Astrocyte of the cerebellum (primary cell): ENCODE results near the gene SIN3B.

Experiments
- DNase-seq: peaks from one replicate; pipeline ENCODE4 v3.0.0-alpha.2; 2011; ENCODE audit warnings: low read depth
- H3K4me3 ChIP-seq: 2 replicates; pipeline ENCODE4 v1.5.1; 2011; ENCODE audit warnings: mild to moderate bottlenecking, low read depth, low read length, moderate library complexity
- in situ Hi-C: cut with HindIII; loops from 2 replicates; pipeline ENCODE4 v1.10.0; 2017; ENCODE audit warnings: low sequenced_read_pairs
- TF ChIP-seq, protein P1 (sequence below): IDR thresholded peaks from 2 replicates; pipeline ENCODE4 v1.5.1; 2012; ENCODE audit warnings: low read length, low read depth, moderate library complexity, mild to moderate bottlenecking; ENCODE audit errors: missing control alignments

SIN3B gene, protein sequence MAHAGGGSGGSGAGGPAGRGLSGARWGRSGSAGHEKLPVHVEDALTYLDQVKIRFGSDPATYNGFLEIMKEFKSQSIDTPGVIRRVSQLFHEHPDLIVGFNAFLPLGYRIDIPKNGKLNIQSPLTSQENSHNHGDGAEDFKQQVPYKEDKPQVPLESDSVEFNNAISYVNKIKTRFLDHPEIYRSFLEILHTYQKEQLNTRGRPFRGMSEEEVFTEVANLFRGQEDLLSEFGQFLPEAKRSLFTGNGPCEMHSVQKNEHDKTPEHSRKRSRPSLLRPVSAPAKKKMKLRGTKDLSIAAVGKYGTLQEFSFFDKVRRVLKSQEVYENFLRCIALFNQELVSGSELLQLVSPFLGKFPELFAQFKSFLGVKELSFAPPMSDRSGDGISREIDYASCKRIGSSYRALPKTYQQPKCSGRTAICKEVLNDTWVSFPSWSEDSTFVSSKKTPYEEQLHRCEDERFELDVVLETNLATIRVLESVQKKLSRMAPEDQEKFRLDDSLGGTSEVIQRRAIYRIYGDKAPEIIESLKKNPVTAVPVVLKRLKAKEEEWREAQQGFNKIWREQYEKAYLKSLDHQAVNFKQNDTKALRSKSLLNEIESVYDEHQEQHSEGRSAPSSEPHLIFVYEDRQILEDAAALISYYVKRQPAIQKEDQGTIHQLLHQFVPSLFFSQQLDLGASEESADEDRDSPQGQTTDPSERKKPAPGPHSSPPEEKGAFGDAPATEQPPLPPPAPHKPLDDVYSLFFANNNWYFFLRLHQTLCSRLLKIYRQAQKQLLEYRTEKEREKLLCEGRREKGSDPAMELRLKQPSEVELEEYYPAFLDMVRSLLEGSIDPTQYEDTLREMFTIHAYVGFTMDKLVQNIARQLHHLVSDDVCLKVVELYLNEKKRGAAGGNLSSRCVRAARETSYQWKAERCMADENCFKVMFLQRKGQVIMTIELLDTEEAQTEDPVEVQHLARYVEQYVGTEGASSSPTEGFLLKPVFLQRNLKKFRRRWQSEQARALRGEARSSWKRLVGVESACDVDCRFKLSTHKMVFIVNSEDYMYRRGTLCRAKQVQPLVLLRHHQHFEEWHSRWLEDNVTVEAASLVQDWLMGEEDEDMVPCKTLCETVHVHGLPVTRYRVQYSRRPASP

DNA sequence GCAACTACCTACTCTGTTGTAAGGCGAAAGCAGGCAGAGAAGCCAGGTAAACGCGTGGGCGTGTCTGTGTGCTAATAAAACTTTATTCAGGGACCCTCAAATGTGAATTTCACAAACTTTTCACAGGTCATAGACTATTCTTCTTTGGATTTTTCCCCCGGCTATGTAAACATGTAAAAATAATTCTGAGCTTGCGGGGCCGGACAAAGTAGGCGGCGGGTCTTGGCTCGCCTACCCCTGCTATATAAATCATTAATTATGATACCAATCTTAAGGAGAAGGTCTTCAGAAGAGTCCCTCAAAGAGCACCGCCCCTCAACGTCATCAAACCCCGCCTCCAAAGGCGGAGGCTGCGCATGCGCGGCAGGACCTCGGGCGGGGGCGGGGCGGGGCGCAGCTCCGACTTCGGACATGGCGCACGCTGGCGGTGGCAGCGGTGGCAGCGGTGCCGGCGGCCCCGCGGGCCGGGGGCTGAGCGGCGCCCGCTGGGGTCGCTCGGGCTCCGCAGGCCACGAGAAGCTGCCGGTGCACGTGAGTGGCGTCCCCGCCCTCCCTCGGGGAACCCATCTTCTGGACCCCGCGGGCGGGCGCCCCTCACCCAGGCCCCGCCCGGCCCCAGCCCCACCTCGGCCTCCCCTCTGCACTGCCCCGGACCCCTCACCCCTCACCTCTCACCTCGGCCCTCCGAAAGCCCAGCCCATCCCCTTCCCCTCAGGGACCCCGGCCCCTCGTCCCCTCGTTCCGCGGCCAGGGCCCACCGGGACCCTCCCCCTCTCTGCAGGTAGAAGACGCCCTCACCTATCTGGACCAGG lies at the start of gene SIN3B:
TSS of gene SIN3B (plus strand) at position 389 of the 812 bp plus-strand sequence. CDS start at position 412, 23 bp downstream.
- DNase-seq, result peak; percentile 63
- in situ Hi-C loops, result loop anchor here (10.0 kb wide), 1 partner anchor 136 kb away; no protein-coding TSS in a partner anchor
- TF ChIP-seq, protein P1, sequence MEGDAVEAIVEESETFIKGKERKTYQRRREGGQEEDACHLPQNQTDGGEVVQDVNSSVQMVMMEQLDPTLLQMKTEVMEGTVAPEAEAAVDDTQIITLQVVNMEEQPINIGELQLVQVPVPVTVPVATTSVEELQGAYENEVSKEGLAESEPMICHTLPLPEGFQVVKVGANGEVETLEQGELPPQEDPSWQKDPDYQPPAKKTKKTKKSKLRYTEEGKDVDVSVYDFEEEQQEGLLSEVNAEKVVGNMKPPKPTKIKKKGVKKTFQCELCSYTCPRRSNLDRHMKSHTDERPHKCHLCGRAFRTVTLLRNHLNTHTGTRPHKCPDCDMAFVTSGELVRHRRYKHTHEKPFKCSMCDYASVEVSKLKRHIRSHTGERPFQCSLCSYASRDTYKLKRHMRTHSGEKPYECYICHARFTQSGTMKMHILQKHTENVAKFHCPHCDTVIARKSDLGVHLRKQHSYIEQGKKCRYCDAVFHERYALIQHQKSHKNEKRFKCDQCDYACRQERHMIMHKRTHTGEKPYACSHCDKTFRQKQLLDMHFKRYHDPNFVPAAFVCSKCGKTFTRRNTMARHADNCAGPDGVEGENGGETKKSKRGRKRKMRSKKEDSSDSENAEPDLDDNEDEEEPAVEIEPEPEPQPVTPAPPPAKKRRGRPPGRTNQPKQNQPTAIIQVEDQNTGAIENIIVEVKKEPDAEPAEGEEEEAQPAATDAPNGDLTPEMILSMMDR, result no peak

DNA sequence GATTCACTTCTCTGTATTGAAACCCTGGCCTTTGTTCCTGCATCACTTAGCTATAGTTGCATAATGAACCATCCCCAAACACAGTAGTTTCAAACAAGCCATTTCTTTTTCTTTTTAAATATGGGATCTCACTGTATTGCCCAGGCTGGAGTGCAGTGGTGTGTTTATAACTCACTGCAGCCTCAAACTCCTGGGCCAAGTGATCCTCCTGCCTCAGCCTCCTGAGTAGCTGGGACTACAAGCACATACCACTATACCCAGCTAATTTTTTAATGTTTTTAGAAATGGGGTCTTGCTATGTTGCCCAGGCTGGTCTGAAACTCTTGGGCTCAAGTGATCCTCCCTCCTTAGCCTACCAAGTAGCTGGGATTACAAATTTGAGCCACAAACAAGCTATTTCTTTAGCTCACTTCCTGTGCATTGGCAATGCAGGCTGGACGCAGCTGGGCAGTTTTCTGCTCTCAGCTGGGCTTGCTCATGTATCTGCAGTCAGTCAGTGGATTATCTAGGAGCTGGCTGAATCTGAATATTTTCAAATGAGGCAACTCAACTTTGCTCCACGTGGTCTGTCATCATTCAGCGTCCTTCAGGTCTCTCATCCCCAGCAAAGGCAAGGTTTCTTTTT lies 49.5 kb upstream of the SIN3B start:
- in situ Hi-C loops, result no loop called here

More for the DNA sequence above, at the start of gene SIN3B:
- H3K4me3 ChIP-seq, result peak within 1 kb of the TSS; percentile 95

DNA sequence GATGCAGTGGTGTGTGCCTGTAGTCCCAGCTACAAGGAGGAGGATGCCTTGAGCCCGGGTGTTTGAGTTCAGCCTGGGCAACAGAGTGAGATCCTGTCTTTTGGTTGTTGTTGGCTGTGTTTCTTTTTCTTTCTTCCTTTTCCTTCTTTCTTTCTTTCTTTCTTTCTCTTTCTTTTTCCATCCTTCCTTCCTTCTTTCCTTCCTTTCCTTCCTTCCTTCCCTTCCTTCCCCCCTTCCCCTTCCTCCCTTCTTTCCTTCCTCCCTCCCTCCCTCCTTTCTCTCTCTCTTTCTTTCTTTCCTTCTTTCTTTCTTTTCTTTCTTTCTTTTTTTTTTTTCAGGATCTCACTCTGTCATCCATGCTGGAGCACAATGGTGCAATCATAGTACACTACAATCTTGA lies 46.5 kb upstream of the SIN3B start:
- no peak overlapping the region for H3K4me3 ChIP-seq
- no peak for DNase-seq
- TF ChIP-seq, protein P1, result no peak
- in situ Hi-C loops, result no loop called here

More for the DNA sequence above, 49.5 kb upstream of the SIN3B start:
- DNase-seq, result no peak
- H3K4me3 ChIP-seq, result no peak overlapping the region
- TF ChIP-seq, protein P1, result no peak

DNA sequence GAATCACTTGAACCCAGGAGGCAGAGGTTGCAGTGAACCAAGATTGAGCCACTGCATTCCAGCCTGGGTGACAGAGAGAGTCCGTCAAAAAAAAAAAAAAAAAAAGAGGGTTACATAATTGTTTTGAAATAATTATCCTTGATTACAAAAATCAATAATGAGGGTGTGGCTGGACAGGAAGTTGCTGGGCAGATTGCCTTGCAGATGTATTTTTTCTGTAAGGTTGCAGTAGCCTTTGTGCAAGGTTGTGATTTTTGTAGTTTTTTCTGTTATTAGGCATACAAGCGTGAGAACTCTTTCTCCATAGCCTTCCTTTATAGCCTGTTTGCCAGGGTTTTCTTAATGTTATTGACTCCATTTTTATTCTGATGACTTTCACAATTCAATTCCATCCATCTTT lies 40.7 kb upstream of the SIN3B start:
- TF ChIP-seq, protein P1, result no peak
- in situ Hi-C loops, result no loop called here

DNA sequence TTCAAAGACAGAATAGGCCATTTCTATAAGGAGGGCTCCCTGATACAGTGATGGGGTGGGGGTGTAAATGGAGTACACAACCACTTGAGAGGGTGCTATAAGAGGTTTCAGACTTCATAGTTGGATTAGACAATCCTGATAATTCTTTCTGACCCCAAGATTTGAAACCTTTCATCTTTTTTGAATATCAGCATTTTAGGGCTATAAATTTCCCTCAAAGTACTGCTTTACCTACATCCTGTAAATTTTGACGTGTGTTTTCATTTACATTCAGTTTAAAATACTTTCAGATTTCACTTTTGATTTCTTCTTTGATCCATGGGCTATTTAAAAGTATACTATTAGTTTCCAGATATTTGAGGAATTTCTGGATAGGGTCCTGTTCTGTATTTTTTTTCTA lies 40.0 kb upstream of the SIN3B start:
- in situ Hi-C loops, result no loop called here
- DNase-seq, result no peak
- H3K4me3 ChIP-seq, result no peak overlapping the region
- TF ChIP-seq, protein P1, result no peak

More for the DNA sequence above, 40.7 kb upstream of the SIN3B start:
- H3K4me3 ChIP-seq, result no peak overlapping the region
- DNase-seq, result no peak
